ENCODE data around the gene RHBDL1.

DNA sequence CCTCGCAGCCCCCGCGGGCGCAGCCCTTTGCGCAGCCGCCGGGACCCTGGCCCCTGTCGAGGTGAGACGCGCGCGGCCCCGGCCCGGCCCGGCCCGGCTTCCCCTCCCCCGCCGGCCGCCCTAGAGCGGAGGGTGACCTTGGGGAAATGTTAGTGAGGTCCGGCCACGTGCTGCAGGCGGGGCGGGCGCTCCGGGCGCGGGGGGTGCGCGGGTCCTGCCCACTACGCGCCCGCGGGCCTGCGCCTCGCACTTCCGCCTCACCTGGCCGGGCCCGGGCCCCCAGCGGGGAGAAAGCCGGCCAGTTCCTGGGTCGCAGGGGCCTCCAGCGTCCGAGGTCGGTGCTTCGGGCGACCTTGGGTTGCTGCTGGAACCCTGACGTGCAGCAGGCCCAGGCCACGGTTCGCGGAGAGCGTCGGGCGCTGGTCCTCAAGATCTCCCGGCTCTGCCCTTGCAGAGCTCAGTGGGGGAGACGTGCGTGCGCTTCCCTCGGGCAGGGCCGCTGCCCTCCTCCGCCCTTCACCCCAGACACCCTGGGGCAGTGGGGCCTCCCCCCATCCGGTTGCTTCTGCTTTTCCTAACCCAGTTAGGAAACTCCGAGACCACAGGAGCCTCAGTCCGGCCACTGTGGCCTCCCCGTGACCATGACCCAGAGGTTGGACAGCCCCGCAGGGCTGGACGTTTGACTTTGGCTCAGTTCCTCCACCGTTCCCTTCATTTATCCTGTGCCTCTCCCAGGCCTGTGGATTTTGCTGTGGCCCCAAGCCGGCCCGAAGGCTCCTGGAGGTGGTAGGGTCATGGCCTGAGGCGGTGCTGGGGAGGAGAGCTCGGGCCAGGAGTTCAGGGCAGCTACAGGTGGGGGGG lies 33.1 kb upstream of the RHBDL1 start:
- TF ChIP-seq EZH2 (IDR thresholded peaks at IDR 0.05; ENCODE audit: borderline replicate concordance) (no peak), EZH2phosphoT487 (IDR thresholded peaks at IDR 0.05; ENCODE audit: low read depth, severe bottlenecking, unreplicated experiment) (no peak)

Data from hepatocyte (in vitro differentiated cells).